Measurements from ENCODE around the gene PRPF40B. TPM values are rescaled to one million over a fixed set of nuclear protein-coding genes. Genes with fewer than 3 reads are reported as not detected.
A peak's percentile ranks its signal among the peaks of the same experiment; 100 is the strongest.

Gene PRPF40B
- total RNA-seq, 1 donor from 2014 or later: 19.1 TPM

DNA sequence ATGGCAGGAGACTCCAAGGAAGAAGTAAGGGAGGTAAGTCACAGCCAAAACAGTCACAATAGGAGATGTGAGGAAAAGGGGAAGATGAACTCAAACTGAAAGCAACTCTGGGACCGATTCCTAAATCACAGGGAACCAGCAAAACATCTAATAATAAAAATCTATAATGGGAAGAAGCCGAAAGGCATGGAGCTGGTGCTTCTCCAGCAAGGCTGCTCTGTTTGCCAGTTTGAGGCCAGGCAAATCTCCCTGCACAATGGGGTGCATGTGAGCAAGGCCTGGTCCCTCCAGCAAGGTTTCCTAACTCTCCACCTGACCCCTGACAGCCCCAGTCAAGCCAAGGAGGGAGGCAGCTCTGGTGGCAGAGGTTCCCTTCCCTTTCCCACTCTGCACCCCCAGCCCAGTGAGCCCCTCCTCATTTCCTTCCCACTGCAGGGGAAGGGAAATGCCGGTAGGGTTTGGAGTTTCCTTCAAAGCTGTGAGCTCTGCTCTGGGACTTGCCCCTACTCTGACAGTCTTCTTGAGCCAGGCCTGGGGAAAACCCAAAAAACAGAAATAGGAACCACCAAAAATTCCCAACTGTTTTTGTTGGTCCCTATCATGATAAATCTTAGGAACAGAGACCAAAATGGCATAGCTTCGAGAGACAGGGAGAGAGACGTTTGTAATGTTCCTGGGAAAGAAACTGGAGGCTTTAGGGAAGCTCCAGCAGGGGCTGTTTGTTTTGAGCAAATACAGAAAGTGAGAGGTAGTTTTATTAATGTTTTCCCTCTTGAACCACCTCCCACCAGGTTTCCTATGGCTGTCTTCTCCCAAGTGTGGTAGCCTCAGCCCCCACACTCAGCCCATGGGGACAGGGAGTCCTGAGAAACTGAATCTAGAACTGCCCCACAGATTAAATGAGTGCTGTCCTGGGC lies 49.2 kb downstream of the PRPF40B start:
- ATAC-seq (ENCODE audit: poor library complexity) (no peak), DNase-seq (no peak)
- intact Hi-C loops (cut with DNase I): no loop called here

DNA sequence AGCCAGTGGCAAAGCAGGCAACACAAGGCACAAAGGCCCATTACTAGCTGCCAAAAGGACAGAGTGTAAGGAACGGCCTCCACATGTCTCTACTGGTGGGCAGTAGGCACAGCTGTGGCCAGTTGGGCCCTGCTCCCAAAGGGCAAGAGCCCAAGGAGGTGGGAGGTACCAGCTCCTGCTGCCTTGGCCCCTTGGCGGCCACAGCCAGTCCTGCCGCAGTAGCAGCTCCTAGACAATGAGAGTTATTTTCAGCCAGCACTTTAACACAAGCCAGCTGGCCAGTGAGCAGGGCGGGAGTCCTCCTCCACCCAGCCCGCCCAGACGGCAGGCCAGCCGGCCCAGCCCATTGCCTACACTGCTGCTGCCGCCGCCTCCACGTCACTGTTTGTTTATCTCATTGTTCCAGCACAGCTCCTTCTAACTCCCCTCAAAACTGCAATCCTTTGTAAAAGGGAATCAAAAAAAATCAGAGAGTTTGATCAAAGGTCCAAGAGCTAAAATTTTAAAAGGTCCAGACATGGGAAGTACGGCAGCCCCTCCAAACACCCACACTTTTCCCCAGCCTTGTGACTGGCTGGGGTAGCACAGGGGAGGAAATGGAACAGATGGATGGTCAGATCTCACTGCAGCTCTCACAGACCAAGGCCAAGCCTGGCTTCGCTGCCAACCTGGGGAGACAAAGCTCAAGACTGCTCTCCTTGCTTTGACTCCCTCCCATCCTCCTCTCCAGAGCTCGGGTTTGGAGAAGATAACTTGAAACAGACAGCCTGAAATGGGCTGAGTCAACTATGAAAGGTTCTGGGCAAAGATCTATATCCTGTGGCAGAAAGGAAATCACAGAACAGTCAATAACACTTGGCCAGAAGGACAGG lies 50.3 kb downstream of the PRPF40B start:
- ATAC-seq (ENCODE audit: poor library complexity): peak; percentile 96
- intact Hi-C loops (cut with DNase I): no loop called here
- DNase-seq: peak; percentile 94

DNA sequence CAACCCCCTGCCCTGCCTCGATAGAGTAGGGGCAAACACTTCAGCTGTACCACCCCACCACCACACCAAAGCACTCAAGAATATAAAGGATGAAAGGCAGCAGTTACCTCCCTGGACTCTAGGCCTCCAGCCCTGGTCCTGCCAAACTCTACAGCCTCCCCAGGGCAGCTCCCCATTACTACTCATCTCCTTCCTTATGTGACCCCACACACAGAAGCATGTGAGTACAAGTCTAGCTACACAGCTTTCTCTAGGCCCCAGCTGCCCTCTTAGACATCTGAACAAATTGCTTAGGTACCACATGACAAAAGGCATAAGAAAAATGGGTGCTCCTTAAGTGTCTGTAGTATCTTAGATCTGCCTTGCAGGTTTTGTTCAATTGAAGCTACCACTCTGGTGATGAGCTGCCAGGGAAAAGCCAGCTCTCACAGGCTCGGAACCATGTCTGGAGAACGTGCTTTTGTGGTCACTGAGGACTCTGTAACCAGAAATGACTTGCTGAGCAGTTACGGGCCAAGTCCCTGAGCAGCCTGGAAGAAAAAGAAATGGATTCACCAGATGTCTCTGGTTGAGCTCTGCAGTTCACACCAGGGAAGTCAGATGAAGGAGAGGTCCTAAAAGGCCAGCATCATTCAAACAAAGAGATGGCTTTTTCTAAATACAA lies 51.1 kb downstream of the PRPF40B start:
- intact Hi-C loops (cut with DNase I): no loop called here
- no peak for DNase-seq
- peak; percentile 36 for ATAC-seq (ENCODE audit: poor library complexity)

DNA sequence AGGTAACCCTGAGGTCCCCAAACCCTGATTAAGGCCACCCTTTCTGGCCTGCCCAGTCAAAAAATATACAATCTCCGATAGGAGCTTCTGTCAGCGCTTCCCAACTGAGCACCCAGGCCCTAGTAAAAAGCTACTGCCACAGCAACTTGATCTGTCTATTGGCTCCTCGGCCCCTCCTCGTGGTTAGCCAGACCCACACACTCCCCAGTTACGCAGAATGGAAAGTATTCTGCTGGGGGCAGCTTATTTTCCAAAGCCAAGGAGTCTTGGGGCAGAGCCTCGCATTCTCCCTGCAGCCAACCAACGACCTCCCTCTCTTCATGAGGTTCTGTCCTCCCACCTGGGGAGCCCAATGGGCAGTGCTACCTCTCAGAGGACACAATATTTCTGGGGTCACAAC lies 51.8 kb downstream of the PRPF40B start:
- intact Hi-C loops (cut with DNase I): no loop called here
- no peak for DNase-seq
- no peak for ATAC-seq (ENCODE audit: poor library complexity)

DNA sequence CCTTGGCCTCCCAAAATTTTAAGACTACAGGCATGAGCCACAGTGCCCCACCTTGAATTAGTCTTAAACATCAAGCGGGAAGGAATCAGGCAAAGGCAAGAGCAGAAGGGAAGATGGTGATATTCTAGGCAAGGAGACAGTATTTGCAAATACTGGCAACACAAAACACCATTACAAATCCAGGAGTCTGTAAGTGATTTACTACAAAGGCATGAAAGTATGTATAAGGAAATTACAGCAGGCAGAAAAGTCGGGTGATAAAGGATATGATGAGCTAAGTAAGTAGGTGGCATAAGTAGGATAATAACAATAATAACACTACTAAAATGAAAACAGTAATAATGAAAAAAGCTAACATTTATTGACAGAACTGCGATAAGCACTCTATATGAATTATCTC lies 55.4 kb downstream of the PRPF40B start:
- intact Hi-C loops (cut with DNase I): no loop called here
- DNase-seq (no peak), ATAC-seq (ENCODE audit: poor library complexity) (no peak)

DNA sequence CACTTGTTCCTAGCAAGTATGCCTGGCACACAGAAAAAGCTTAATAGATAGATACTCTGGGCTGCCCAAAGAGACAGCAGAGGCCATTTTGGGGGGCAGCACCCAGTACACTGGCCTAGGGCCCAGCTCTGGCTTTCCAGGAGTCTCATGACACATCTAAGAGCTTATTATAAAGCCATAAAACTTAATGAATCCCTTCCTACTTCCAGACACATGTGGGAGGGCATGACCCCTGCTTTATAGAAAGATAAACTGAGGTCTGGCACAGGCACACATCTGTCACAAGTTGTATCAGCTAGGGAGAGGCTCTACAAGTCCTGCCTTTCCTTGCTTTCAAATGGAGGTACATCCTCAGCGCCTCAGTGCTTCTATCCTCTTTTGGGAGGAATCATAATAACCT lies 56.7 kb downstream of the PRPF40B start:
- intact Hi-C loops (cut with DNase I): no loop called here
- no peak for ATAC-seq (ENCODE audit: poor library complexity)
- DNase-seq: no peak

DNA sequence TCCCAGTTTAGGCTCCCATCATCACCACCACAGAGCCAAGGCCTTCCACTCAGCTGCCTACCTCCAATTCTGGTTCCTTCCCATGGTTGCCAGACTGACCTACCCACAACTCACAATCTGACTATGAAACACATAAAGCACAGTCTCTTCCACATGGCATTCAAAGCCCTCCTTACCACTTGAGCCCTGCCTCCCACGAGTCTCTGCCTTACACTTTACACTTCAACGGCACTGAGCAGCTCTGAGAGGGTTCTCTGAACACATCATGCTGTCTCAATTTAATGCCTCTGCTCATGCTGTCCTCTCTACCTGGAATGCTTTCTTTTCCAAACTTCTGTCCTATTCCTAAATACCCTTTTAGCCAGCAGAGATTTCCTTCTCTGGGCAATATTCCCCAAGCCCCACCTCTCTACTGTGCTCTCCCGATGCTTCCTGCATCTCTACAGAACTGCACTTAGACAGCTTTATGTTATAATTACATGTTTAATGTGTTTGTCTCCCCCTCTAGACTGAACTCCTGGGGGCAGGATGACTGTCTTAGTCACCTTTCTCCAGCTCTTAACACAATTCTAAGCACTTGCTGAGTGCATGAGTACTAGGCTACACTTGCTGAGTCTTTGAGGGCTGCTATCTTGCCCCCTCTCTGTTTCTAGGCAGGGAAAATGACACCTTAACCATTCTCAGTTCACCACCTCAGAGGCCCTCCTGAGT lies 60.4 kb downstream of the PRPF40B start:
- intact Hi-C loops (cut with DNase I): no loop called here
- DNase-seq: no peak
- ATAC-seq (ENCODE audit: poor library complexity): no peak

DNA sequence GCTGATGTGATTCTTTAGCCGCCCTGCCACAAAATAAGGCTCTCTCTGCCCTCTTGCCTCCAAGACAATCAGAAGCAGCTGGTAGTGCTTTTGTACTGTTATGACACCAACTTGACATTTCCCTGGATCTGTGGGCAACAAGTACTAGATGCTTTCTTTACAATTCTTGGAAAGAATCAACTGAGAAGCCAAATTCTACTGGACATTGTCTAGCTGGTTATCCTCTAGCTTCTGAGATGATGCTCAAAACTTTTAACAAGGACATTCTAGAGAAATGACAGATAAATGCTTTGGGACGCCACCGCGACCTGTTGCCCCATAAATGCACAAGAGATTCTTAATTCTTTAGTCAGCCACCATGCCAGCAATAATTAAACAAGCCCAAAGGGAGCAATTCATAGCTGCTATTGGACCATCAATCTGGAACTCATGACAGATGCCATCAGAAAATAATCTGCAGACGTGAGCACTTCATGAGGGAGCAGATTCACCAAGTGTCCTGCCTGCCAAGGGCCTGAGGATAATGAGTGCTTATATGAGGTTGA lies 61.0 kb downstream of the PRPF40B start:
- intact Hi-C loops (cut with DNase I): no loop called here
- ATAC-seq (ENCODE audit: poor library complexity): no peak
- no peak for DNase-seq

DNA sequence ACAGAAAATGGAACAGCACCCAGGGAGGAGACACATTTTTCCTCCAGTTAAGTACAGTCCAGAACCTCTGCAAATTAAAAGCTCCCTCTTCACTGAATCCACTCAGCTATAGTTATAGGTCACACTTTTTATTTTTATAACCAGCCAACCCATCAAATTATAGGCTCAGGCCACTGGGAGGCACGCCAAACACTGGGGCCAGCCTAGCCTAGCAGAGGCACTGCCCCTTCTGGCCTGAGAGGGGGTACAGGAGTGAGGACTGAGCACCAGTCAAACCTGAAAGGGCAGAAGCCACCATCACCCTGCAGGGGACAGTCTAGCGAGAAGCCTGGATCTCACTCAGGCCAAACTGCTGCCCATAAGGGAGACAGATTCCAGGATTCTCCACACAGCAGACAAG lies 64.6 kb downstream of the PRPF40B start:
- intact Hi-C loops (cut with DNase I): no loop called here
- ATAC-seq (ENCODE audit: poor library complexity) (no peak), DNase-seq (no peak)

DNA sequence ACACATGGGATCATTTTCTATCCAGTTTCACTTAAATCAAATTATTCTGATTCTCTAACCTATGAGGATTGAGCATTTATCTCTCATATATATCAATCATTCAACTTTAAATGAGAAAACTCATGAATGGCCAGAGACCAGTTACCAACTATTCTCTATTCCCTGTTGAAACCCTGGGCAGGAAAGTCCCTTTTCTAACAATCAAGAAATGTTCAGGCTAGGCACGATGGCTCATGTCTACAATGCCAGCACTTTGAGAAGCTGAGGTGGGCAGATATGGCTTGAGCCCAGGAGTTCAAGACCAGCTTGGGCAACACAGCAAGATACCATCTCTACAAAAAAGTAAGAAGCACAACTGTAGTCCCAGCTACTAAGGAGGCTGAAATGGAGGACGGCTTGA lies 65.9 kb downstream of the PRPF40B start:
- intact Hi-C loops (cut with DNase I): no loop called here
- DNase-seq: no peak
- ATAC-seq (ENCODE audit: poor library complexity): no peak

DNA sequence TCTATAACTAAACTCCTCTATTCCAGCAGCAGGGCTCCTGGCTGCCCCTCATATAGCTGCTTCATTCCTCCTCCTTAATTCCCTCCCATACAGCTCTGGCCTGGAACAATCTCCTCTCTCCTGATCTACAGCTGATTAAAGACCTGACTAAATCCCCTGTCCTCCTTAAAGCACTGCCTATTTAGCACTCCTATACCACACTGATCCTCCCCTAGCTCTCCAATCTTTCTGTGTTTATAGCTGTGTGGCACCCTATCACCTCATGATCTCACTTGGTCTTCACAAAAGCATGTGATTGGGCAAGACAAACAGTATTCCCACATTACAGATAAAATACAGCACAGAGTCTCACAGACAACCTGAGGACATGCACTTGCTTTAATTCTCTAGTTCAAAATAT lies 66.4 kb downstream of the PRPF40B start:
- DNase-seq: no peak
- intact Hi-C loops (cut with DNase I): no loop called here
- ATAC-seq (ENCODE audit: poor library complexity): no peak

DNA sequence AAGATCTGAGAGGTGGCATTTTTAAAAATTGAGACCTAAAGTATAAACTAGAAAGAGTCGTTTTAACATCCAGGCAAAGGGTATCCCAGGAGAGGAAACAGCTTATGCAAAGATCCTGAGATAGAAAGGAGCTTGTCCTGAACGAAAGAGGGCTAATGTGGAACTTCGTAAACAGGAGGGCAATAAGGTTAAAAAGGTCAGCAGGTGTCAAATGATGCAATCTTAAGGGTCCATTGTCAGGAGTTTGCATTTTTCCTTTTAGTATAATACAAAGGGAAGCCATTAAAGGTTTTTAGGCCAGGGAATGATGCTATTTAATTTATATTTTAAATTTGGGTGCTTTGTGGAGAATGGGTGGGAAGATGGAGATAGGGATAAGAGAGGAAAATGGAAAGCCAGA lies 69.5 kb downstream of the PRPF40B start:
- DNase-seq (no peak), ATAC-seq (ENCODE audit: poor library complexity) (no peak)
- intact Hi-C loops (cut with DNase I): no loop called here

DNA sequence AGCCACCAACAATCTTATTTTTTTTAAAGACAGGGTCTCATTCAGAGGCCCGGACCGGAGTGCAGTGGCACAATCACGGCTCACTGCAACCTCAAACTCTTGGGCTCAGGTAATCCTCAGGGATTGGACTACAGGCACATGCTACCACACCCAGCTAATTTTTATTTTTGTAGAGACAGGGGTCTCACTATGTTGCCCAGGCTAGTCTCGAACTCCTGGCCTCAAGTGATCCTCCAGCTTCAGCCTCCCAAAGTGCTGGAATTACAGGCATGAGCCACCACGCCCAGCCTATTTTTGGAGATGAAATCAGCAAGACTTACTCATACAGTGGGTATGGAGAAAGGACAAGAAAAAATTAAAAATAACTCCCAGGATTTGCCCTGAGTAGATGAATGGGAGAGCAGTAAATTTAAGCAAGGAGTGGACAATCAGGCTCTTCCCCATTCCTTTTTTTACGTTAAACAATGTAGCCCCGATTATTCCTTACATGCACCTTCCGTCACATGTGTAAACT lies 70.6 kb downstream of the PRPF40B start:
- no peak for DNase-seq
- no peak for ATAC-seq (ENCODE audit: poor library complexity)
- intact Hi-C loops (cut with DNase I): no loop called here

Other genes starting within 250 kb of the PRPF40B start
- gene KCNH3, start 84.5 kb upstream of the PRPF40B start, total RNA-seq: 0.16 TPM
- 83.0 TPM for gene MCRS1, start 55.4 kb upstream of the PRPF40B start, total RNA-seq
- gene FAM186B, start 17.9 kb upstream of the PRPF40B start, total RNA-seq: 0.46 TPM
- 9.4 TPM for gene FMNL3, start 83.8 kb downstream of the PRPF40B start, total RNA-seq
- 233 TPM for gene TMBIM6, start 118.0 kb downstream of the PRPF40B start, total RNA-seq
- gene NCKAP5L, start 204.9 kb downstream of the PRPF40B start, total RNA-seq: 29.0 TPM
- 2.4 TPM for gene BCDIN3D, start 219.5 kb downstream of the PRPF40B start, total RNA-seq